Measurements from ENCODE around the gene NTM.

NTM gene

DNA sequence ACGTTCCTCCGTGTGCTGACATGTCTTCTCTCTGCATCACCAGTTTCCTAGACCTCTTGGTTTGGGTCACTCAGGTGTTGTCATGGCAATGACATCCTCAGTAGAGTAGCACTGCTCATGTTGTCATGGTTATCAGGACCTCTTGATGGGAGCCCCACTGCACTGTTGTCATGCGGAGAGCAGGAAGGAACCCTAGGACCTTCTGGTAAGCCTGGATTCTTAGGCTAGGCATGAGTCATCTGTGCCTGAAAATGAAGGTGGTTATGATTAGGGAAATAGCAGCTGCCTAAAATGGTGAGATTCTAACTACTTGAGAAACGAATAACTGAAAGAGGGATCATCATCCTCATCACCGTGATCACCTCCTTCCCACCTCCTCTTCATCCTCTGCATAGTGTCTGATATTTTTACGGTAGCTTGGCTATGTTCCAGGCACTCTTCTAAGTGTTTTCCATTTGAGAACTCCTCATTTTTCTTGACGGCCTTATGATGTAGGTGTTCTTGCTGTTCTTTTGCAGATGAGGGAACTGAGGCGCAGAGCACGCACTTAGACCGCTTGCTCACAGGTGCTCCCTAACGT lies 858.4 kb downstream of the NTM start:
- no peak for DNase-seq (ENCODE audit: low read depth, low spot score)
- no peak overlapping the region for H3K27ac ChIP-seq

DNA sequence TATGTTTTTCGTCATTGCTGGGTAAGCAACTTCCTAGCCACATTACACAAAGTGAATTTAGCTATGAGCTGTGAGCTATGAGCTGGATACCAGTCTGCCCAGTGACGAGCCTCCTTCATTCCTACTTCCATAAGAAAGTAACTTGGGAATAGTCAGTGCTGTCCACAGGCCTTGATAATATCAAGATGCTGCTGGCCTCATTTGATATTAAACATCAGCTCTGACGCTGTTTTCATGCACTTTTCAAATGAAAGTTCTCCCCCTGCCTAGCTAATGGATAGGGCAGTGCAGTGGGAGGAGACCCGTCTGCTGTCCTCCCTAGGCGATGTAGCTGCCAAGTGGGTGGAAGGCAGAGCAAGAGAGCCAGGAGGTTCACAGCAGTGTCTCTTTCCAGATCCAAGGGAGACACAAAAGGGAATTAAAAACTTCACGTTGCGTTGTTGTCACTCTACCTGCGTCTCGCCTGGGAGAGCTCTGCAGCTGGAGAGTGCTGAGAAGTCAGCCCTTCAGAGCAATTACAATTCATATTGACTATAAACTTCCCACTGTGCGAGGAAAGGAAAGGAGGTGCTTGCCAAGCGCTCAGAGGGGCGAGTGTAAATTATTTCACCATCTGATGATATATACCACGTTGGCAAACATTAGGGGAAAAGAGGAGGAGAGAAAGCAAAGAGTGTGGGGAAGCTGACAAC lies 861.4 kb downstream of the NTM start:
- no peak overlapping the region for H3K27ac ChIP-seq

DNA sequence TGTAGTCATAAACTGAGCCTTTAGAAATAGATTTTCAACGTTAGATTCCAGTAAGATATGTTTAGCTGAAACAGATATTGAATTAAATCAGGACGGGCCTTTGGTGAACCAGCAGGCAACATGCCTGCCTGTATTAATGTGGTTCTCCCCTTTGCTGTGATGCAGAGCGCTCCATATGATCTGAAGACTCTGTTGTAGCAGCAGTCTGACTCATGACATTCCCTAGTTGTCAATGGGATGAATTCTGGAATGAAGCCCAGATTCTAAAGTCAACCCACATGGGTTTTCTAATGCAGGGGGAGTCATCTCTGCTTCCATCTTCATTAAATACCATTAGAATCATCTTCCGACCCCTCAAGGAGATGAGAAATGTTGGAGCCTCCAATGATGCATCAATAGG lies 864.5 kb downstream of the NTM start:
- H3K27ac ChIP-seq: no peak overlapping the region
- DNase-seq (ENCODE audit: low read depth, low spot score): no peak

More for the DNA sequence above, 861.4 kb downstream of the NTM start:
- no peak for DNase-seq (ENCODE audit: low read depth, low spot score)

DNA sequence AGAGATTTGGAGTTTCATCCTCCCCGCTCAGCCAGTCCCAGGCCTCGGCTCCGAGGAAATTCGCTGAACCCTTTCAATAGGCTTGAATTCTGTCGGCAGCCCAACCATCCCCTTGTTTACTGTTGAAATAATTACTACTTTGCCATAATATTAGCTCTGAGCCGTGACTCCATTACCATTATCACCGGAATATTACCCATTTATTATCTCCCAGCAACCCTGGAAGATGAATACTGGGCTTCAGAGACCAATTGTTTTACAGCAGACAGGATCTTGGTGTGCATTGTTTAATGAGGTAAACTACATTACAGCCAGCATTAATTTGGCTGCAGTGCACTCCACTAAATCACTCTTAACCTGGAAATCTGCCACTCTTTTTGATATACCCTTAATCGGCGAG lies 867.4 kb downstream of the NTM start:
- no peak overlapping the region for H3K27ac ChIP-seq
- DNase-seq (ENCODE audit: low read depth, low spot score): no peak

DNA sequence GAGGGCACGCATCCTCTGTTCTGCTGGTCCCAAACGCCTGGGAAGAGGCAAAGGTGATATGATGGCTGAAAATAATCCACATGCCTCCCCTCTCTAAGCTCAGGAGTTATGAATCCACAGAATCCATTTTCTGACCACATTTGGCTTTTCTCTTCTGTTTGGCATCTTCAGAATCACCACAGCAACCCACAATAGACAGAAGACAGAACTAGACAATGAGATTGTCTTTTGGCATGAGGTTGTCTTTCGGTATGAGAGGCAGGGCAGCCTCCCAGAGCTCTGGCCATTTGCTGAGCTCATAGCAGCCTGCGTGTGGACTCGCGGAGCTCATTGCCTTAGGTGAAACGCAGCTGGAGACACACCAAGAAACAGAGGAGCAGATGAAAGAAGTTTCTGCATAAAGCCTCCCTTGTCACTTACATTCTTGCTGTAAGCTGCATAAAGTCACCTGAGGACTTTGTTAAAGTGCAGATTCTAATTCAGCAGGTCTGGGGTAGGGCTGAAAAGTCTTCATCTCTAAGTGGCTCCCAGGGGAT lies 868.0 kb downstream of the NTM start:
- H3K27ac ChIP-seq: no peak overlapping the region
- no peak for DNase-seq (ENCODE audit: low read depth, low spot score)

DNA sequence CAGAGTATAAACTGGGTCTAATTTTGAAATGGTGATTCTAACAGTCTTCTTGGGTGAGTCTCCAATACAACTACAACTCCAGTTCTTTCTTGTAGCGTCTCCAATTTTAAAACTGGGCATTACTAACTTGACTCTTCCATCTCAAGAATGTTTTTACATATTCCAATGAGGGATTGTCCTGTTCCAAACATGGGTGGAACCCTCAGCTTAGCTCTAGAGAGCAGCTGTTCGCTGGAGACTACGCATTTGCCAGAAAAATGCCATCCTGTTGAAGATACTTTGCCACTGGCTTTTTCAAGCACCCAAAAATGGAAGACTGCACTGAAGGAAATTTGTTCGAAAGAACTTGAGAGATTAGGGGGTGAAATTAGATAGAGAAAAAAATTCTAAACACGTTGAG lies 870.0 kb downstream of the NTM start:
- no peak for DNase-seq (ENCODE audit: low read depth, low spot score)
- no peak overlapping the region for H3K27ac ChIP-seq

DNA sequence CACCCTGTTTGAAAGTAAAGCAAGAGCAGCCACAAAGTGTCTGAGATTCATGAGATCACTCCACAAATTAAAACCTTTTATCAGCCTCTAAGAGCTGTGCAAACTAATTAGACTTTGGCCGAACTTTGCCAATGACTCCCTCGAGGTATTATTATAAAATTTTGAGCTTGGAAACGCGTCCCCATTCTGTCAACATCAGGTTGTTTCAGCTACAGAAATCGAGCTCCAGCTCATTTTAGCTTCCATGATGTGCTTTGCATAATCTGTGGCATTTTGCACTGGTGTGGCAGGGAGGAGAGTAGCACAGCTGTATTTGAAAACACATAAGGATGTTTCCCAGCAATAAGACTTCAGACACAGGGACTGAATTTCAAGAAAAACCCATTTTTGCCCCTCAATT lies 872.2 kb downstream of the NTM start:
- DNase-seq (ENCODE audit: low read depth, low spot score): no peak
- H3K27ac ChIP-seq: no peak overlapping the region

DNA sequence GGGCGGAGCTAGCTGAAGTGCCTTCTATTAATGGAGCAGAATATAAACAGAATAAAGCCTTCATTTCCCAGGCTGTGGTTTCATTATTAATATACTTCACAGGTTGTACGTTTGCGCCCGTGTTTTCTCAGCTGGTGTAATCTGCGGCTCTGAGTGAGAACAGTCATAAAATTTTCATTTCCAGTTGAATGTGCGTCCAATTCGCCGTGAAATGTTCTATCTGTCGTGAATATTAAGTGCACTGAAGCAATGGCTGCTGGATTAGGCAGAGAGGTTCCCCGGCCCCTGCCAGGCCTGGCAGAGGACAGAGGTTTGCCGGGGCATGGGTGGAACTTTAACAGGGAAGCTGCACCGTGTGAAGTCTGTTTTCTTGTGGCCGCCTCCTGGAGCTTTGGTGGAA lies 874.4 kb downstream of the NTM start:
- no peak for DNase-seq (ENCODE audit: low read depth, low spot score)
- no peak overlapping the region for H3K27ac ChIP-seq

DNA sequence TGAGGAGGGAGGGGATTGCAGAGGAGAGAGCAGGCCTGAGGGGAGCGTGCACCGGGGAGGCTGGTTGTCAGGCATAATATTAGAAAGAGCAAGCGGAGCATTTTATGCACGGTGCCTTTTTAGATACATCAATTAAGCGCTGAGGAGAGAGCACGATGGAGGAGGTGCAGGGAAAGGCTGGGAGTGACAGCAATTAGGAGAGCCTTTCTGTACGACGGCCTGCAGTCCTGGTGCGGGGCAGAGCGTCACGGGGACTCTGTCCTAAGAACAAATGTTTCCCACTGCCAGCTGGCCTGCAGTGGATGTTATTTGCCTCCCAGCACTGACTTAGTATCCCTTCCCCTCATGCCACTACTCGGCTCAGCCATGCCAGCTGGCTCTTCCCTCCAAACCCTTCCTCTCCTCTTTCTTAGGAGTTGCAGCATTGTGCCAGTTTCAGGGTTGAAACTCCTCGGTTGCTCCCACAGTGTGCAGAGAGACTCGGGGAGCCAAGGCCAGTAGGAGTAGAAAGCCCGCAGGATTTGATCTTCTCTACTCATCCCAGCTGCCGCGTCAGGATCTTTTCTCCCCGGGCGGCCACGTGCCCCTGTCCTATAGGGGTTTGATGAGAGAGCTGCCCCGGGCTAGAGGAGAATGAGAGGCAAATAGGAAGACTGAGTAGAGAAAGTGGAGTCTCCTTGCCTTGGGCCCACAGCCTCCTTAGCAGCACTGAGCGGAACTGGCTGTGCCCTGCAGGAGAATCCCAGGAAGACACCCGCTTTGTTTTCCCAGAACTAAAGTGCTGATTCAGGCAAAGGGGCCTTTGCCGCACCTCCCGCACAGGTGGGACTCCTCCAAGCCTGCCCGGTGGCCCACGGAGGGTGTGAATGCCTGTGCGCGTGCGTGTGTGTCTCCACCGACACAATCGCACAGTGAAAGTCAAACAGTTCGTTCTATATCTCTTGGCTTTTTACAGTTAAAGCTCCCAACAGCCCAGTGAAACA lies 875.3 kb downstream of the NTM start:
- H3K27ac ChIP-seq: no peak overlapping the region
- no peak for DNase-seq (ENCODE audit: low read depth, low spot score)

DNA sequence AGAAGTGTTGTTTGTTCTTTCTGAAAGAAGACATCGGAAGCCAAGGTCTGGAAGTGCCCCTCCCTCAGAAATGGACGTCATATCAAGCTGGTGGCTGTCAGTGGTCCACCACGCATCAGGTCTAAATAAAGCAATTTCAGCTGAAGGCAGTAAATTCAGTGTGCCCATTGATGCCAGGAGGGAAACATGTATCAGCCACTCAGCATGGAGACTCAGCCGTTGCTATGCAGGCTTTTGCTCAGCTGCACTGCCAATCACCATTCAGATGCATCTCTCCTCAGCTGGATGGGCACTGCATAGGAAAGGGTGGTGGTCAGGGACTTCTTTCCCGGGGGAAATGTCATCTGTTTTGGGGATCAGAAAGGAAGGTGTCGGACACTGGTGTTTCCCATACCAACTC lies 878.2 kb downstream of the NTM start:
- H3K27ac ChIP-seq: no peak overlapping the region
- DNase-seq (ENCODE audit: low read depth, low spot score): no peak

DNA sequence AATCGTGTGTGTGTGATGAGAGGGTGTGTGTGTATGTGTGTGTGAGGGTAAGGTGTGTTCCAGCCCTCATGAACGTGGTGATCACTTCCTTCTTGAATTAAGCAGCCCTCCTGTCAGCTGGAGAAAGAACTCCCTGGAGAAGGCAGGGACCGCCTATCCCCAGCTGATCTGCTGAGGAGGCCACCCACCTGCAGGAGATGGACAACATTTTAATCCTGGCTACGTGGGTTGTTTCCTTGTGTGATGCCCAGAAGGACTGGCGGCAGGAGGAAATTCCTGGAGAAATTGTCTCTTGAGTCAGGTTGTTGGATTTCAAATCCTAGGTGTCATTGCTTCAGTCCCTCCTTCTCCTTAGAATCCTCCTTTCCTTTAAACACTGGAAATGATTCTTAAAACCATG lies 878.8 kb downstream of the NTM start:
- H3K27ac ChIP-seq: no peak overlapping the region
- DNase-seq (ENCODE audit: low read depth, low spot score): no peak

DNA sequence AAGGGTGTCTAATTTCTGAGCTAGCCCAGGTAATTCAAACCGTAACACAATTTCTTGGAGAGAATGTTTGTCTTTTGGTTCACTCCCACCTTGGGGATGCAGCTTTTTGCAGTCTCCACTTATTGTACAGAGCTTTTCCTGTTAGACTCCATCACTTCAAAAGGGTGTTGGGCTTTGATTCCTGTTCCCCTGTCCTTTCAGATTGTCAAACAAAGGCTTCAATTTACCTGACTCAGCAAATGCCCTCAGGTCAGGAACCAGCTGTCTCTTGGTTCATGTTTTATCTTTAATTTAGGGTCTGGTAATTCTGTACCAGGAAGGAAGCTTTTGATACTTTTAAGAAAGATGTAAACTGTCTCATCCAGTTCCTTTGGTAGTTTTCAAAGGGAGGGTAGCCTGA lies 880.6 kb downstream of the NTM start:
- H3K27ac ChIP-seq: no peak overlapping the region
- no peak for DNase-seq (ENCODE audit: low read depth, low spot score)

DNA sequence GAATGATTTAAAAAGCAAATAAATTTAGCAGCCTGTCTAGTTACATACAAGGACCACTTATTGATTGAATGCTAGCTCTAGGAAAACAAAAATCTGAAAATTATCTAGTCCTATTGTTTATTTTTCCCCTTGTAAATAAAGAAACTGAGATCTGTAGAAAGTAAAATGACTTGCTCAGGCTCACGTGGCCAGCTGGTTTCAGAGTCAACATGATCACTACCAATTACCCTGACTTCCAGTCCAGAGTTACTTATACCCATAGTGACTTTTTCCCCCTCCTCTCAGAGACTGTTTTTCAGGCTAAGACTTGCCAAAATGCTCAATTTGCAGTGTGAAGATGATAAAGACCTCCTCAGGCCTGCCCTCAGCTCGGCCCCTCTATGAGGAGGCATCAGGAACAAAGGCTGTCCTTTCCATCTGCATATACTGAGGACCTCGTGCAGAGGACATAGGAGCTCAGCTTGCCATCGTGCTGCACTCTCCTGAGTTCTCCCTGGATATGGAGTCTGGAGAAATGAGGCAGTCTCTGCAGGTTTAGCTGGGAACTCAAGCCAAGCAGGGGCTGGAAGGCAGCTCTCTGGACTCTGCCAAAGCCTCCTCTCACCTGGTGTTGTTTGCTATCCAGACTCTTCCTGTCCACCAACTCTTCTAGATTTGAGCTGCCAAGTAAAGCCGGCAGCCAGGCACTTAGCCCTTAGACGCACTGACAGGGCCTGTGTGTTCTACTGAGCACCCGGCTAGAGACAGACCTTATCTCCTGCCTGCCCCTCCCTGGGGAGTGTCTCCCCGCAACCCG lies 883.3 kb downstream of the NTM start:
- DNase-seq (ENCODE audit: low read depth, low spot score): no peak
- no peak overlapping the region for H3K27ac ChIP-seq

DNA sequence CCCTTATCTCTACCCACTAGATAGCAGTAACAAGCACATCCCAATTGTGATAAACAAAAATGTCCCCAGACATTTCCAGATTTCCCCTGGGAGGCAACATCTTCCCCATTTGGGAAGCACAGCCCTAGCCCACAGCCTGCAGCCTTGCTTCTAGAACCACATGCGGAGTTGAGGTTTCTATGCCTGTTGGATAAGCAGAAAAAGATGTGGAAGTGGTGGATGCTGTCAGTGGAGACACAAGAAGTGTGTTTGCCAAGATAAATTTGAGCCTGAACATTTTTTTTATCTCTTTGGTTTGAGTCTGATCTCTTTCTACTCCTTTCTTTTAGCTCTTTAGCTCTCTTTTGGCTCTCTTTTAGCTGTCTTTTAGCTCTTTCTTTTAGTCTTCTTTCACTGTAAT lies 884.5 kb downstream of the NTM start:
- DNase-seq (ENCODE audit: low read depth, low spot score): no peak
- no peak overlapping the region for H3K27ac ChIP-seq

DNA sequence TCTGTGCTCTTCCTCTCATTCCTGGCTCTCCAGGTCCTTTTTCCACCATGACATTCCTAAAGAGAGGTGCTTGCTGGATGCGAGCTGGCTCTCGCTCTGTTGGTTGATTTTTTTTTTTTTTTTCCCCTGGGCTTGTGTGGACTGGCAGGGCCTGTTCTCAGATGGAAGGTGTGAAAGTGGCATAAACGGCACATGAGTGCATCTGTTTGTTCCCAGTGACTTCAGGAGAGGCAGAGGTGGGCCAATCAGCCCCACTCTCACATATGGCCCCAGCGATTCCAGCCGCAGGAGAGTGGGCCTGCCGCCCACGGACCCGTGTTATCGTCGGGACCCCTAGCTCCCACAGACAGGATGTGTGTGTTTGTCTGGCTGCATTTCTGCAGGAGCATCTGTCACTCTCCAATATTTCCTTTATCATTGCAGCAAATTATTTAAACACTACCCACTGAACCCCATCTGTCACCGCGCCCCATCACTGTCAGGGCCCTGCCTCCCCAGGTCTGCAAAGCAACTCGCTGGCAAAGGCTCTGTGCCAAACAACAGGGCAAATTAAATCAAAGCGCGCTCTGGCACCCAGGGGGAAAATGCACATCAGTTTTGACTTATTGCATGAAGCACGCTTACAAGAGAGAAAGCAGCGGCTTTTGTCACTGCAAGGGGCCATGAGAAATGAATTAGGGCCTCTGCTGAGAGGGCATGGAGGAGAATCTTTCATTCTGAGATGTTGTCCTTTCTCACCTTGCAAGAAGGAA lies 886.3 kb downstream of the NTM start:
- no peak overlapping the region for H3K27ac ChIP-seq
- no peak for DNase-seq (ENCODE audit: low read depth, low spot score)

DNA sequence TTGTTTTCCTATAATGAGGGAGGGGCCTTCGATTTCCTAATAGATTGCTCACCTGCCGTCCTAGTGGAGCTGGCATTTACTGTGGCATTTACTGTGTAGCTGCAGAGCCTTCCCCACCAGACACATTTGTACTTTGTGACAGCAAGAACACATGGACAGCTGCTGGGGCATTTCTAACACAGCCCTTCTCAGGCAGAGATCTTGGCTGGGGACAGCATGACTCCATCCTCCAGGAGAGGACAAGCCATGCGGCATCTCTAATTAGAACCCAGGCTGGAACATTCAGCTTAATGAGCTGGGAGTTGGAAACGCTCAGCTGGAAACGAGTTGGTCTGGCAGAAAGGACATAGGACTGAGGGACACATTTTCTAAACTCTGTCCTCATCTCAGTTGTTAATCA lies 887.5 kb downstream of the NTM start:
- no peak for DNase-seq (ENCODE audit: low read depth, low spot score)
- no peak overlapping the region for H3K27ac ChIP-seq

DNA sequence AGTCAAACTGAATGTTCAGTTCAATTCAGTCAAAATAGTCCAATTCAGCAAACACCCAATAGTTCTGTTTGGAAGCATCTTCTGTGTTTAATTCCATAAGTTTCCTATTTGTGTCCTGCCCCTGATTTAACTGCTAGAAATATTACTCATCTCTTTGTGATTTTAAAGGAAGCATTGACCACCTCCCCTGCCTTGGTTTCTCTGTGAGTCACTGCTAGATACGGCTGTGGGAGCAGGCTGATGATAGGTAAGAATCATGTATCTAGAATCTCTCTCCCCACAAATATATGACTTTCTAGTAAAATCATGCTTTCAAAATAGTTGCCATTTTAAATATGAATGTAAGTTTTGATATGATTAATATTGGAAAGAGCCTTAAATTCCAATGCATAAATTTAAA lies 888.5 kb downstream of the NTM start:
- DNase-seq (ENCODE audit: low read depth, low spot score): peak; percentile 8
- no peak overlapping the region for H3K27ac ChIP-seq

DNA sequence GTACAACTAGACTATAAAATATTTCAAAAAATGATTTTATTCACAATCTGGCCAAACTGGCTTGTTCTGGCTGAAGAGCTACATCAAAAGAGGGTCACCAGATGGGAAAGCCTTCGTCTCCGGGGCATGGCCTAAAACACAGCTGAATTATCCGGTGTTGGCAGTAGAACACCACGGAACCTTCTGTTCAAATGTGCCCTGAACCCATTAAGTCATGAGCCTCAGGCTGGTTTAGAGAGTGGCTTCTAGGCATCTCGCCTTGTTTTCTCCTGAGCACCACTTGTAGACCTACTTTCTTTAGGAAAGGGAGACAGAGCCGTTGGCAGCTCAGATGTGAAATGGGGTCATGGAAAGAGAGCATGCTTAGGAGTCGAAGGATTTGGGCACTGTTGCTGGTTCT lies 890.2 kb downstream of the NTM start:
- DNase-seq (ENCODE audit: low read depth, low spot score): no peak
- no peak overlapping the region for H3K27ac ChIP-seq

DNA sequence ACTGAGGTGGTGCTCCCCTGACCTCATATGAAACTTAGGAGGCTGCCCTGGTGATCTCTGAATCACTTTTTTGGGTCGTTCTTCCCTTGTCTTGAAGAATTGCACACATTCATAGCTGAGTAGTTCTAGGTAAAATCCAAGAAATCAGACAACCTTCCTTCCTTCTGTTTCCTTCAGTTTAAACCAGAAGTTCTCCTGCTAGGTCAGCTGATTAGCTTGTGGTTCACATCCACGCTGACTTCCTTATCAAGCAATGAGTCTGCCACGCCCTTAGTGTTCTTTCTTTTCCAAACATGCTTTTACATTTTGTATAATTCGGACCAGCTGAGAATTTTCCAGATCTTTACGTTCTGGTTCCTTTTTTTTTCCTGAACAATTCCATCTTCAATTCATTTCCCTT lies 892.8 kb downstream of the NTM start:
- DNase-seq (ENCODE audit: low read depth, low spot score): no peak
- no peak overlapping the region for H3K27ac ChIP-seq

DNA sequence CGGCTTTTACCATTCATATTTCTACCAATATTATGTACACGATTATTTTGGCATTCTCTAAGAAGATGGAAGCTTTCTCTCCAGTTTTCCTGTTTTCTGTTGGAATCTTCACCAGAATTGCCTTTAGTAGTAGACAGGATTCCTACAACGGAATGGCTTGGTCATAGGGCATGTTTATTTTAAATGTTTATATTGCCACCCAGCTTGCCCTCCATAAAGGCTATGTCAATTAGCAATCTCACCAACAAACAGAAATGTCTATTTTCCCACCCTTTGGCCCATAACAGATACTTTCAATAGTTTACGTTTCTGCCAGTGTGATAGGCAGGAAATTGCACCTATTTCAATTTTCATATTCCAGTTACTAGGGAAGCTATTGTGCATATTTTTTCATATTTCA lies 893.5 kb downstream of the NTM start:
- no peak overlapping the region for H3K27ac ChIP-seq
- no peak for DNase-seq (ENCODE audit: low read depth, low spot score)
